ENCODE measurements around the gene GABRQ.
"Not testable (repeated sequence)": the region's sequence is repeated elsewhere in the genome, so short reads cannot be mapped to it uniquely, and the experiment has no call there.

Gene GABRQ

GRCh38 chrX:152656087-152656486, 18.4 kb downstream of the GABRQ start:
- in situ Hi-C loops (cut with MboI; ENCODE audit: low sequenced_read_pairs) = no loop called here

GRCh38 chrX:152656890-152657289, 19.2 kb downstream of the GABRQ start:
- in situ Hi-C loops (cut with MboI; ENCODE audit: low sequenced_read_pairs) = no loop called here

DNA sequence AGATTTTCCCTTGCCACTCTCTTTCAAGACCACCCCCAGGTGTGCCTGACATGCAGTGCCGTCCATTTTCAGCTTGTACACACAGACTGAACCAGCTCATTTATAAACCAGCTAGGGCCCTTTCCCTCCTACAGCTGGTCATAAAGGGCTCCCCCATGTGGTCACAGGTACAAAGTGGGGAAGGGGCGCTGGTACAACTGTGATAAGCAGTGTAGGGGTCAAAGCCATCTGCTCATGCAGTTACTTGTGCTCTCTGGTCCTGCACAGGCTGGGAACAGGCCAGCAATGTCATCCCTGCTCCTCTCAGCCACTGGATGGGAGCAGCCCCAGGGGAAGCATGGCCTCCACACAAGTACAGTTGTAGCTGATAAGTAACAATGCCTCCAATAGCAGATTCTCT, 20.6 kb downstream of the GABRQ start:
- in situ Hi-C loops (cut with MboI; ENCODE audit: low sequenced_read_pairs) = no loop called here

DNA sequence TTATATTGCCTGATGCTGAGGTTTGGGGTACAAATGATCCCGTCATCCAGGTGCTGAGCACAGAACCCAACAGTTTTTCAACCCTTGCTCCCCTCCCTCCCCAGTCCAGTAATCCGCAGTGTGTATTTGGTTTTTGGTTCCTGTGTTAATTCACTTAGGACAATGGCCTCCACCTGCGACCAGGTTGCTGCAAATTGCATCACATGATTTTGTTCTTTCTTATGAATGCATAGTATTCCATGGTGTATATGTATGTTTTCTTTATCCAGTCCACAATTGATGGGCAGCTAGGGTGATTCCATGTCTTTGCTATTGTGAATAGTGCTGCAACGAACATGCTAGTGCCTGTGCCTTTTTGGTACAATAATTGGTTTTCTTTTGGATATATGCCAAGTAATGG, 25.4 kb downstream of the GABRQ start:
- in situ Hi-C loops (cut with MboI; ENCODE audit: low sequenced_read_pairs) = no loop called here

- in situ Hi-C loops (cut with MboI; ENCODE audit: low sequenced_read_pairs) = no loop called here
Observed at GRCh38 chrX:152674135-152674534, 36.4 kb downstream of the GABRQ start.

DNA sequence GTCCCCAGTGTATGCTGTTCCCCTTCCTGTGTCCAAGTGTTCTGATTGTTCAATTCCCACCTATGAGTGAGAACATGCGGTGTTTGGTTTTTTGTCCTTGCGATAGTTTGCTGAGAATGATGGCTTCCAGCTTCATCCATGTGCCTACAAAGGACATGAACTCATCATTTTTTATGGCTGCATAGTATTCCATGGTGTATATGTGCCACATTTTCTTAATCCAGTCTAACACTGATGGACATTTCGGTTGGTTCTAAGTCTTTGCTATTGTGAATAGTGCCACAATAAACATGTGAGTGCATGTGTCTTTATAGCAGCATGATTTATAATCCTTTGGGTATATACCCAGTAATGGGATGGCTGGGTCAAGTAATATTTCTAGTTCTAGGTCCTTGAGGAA, 37.0 kb downstream of the GABRQ start:
- in situ Hi-C loops (cut with MboI; ENCODE audit: low sequenced_read_pairs) = not testable (repeated sequence)

- in situ Hi-C loops (cut with MboI; ENCODE audit: low sequenced_read_pairs) = not testable (repeated sequence)
Observed at GRCh38 chrX:152681012-152681411, 43.3 kb downstream of the GABRQ start.

DNA sequence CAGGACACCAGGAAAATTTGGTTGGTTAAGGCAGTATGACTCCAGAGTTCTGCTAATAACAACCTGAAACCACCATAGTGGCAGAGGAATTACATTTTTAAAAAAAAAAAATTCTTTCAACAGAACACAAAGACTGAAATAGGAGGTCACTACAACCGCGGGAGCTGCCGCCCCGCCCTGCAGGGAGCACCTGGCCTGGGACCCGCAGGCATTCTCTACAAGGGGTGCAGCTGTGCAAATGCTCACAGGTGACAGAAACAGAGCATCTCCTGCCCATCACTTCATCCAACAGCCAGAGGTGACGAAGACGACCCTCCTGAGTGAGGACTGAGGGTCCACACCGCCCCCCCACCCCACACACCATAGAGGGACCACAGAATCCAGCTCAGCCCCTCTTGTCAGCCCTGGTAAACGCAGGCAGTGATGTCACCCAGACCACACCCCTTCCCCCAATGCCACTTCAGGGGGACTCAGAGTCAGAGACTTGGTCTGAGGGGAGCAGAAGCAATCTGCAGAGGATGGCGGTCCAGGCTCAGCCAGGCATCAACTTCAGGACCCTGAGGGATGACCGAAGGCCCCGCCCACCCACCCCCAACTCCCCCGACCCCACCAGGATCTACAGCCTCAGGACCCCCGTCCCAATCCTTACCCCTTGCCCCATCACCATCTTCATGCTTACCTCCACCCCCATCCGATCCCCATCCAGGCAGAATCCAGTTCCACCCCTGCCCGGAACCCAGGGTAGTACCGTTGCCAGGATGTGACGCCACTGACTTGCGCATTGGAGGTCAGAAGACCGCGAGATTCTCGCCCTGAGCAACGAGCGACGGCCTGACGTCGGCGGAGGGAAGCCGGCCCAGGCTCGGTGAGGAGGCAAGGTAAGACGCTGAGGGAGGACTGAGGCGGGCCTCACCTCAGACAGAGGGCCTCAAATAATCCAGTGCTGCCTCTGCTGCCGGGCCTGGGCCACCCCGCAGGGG, 60.5 kb downstream of the GABRQ start, which contains the start of gene MAGEA3:
Gene MAGEA3, plus strand, starts transcription at position 843 of the 980 bp plus-strand sequence. CDS start 2,039 bp downstream, outside the sequence.
- in situ Hi-C loops (cut with MboI; ENCODE audit: low sequenced_read_pairs) = not testable (repeated sequence)

- in situ Hi-C loops (cut with MboI; ENCODE audit: low sequenced_read_pairs) = not testable (repeated sequence)
Observed at GRCh38 chrX:152700390-152700789, 62.7 kb downstream of the GABRQ start.

DNA sequence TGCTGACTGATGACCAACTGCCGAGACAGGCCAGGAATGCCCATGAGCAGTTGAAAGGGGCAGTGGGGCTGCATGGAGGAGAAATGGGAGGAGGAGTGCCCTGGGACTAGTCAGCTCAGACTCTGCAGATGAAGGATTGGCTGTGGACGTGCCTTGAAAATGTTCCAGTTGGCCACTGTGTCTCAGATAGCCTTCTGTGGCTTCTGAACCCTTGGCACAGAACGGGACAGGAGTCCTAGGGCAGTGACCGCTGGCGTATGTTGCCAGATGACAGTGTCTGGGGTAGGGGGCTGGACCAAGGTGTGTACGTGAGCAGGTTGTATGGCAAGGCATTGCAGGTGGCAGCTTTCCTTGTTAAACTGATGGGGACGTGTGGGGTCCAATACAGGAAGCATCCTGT, 68.8 kb downstream of the GABRQ start:
- in situ Hi-C loops (cut with MboI; ENCODE audit: low sequenced_read_pairs) = not testable (repeated sequence)
